Adrenal gland (tissue), 5 donors: Measurements from ENCODE around the gene CADM1.

Source experiments
- CTCF ChIP-seq, 6 experiments: fragments of 450-650 bp in 4 of 6; fragments of 200-600 bp in 2 of 6; sonication (generic) in 1 of 6; IDR thresholded peaks; 1 replicate in 5 of 6; 2 replicates in 1 of 6; pipeline versions ENCODE4 v1.5.1 to v1.8.0; 2016 to 2021; ENCODE audit warnings: antibody characterized with exemption in 6 of 6, mild to moderate bottlenecking in 2 of 6, moderate library complexity in 1 of 6
- POLR2A ChIP-seq, 2 donors: fragments of 450-650 bp; IDR thresholded peaks; one replicate each; pipeline ENCODE4 v1.6.1; 2017; ENCODE audit warnings: antibody characterized with exemption in 2 of 2, mild to moderate bottlenecking in 2 of 2, moderate library complexity in 1 of 2
- donor health status: DM: no; HTN: no; CAD: no.

GRCh38 chr11:115418626-115419025, 85.6 kb downstream of the CADM1 start:
- TF ChIP-seq POLR2A (IDR thresholded peaks at IDR 0.05) (no peak), CTCF (IDR thresholded peaks at IDR 0.05) (no peak)
